CD4-positive, alpha-beta T cell (primary cell): ENCODE measurements around the gene PRICKLE1. TPM values are rescaled to one million over a fixed set of nuclear protein-coding genes. Genes with fewer than 3 reads are reported as not detected.

ENCODE experiments used
- ATAC-seq: fragments of 200-7000 bp; cut with Tn5 transposase; one replicate; pipeline ENCODE4 v1.10.0; 2022; ENCODE audit warnings: mild to moderate bottlenecking; ENCODE audit not compliant: poor library complexity
- CTCF ChIA-PET: fragments of 350-600 bp; sonication (Branson Sonifier 250); formaldehyde crosslinking; loops from one replicate; lab custom pipeline; 2021; ENCODE audit warnings: antibody characterized with exemption, inconsistent platforms; lab: Charles Lee
- POLR2A ChIA-PET: fragments of 350-600 bp; sonication (Branson Sonifier 250); formaldehyde crosslinking; loops from one replicate; lab custom pipeline; 2021; ENCODE audit warnings: antibody characterized with exemption, inconsistent platforms; lab: Charles Lee
- DNase-seq, 14 experiments: peaks; one replicate each; pipeline ENCODE4 v3.0.0-alpha.2; 2013 to 2020; ENCODE audit warnings: mixed read lengths in 2 of 14
- H3K27ac ChIP-seq, 2 donors: one replicate each; pipeline versions ENCODE4 v1.5.1 to v1.7.0; 2013; ENCODE audit warnings: low read length in 2 of 2, low read depth in 1 of 2, mild to moderate bottlenecking in 1 of 2
- H3K27me3 ChIP-seq, 2 experiments: 1 replicate in 1 of 2; 2 replicates in 1 of 2; pipeline versions ENCODE4 v1.6.1 to v1.7.0; 2013; ENCODE audit warnings: low read length in 2 of 2, control low read depth in 1 of 2, mild to moderate bottlenecking in 1 of 2, moderate library complexity in 1 of 2; ENCODE audit not compliant: insufficient read depth in 2 of 2, control insufficient read depth in 1 of 2
- H3K36me3 ChIP-seq: one replicate; pipeline ENCODE4 v1.6.1; 2013; ENCODE audit warnings: low read length, control low read depth; ENCODE audit not compliant: insufficient read depth
- H3K4me1 ChIP-seq: one replicate; pipeline ENCODE4 v1.6.1; 2013; ENCODE audit warnings: low read length, control low read depth; ENCODE audit not compliant: insufficient read depth
- H3K4me3 ChIP-seq: one replicate; pipeline ENCODE4 v1.5.1; 2013; ENCODE audit warnings: mild to moderate bottlenecking, low read length, moderate library complexity
- H3K9me3 ChIP-seq, 2 experiments: 1 replicate in 1 of 2; 2 replicates in 1 of 2; pipeline versions ENCODE4 v1.6.1 to v1.7.0; 2013; ENCODE audit warnings: low read length in 2 of 2, mild to moderate bottlenecking in 2 of 2, control low read depth in 1 of 2, moderate library complexity in 1 of 2; ENCODE audit not compliant: control insufficient read depth in 1 of 2, insufficient read depth in 1 of 2
- H3K27ac Mint-ChIP-seq: one replicate; pipeline ENCODE4 v1.8.0; 2020; ENCODE audit warnings: mixed read lengths
- H3K27me3 Mint-ChIP-seq: one replicate; pipeline ENCODE4 v1.8.0; 2021; ENCODE audit warnings: mixed read lengths
- H3K36me3 Mint-ChIP-seq: one replicate; pipeline ENCODE4 v1.8.0; 2021; ENCODE audit warnings: low read depth, mixed read lengths
- H3K4me1 Mint-ChIP-seq: one replicate; pipeline ENCODE4 v1.8.0; 2021; ENCODE audit warnings: low read depth, mixed read lengths
- H3K4me3 Mint-ChIP-seq: one replicate; pipeline ENCODE4 v1.8.0; 2020; ENCODE audit warnings: mild to moderate bottlenecking, mixed read lengths
- H3K9me3 Mint-ChIP-seq: one replicate; pipeline ENCODE4 v1.8.0; 2020; ENCODE audit warnings: mixed read lengths
- CTCF ChIP-seq: fragments of 200-600 bp; IDR thresholded peaks from one replicate; pipeline ENCODE4 v1.8.0; 2022; ENCODE audit warnings: antibody characterized with exemption, mild to moderate bottlenecking
- intact Hi-C, 2 experiments: fragments of 100-400 bp; cut with DNase I in 1 of 2; cut with micrococcal nuclease in 1 of 2; formaldehyde crosslinking; loops; one replicate each; pipeline versions ENCODE4 v1.15.1 to v1.9.0; 2023 to 2025; cut with DNase I, micrococcal nuclease
- total RNA-seq, 174 experiments: library from RNA in 2 of 174; stranded (reverse) in 2 of 174; gene quantifications; one replicate each; pipeline ENCODE4 v1.2.3 and lab custom pipeline; 2021 to 2026

PRICKLE1 gene
- total RNA-seq, 2 experiments from 2014 or later = not detected

GRCh38 chr12:42611571-42612230 lies 22.2 kb upstream of the PRICKLE1 start:
- Mint-ChIP-seq H3K4me1 (no peaks in the 10 kb centered on the region), H3K4me3 (no peak overlapping the region), H3K36me3 (no peaks in the 10 kb centered on the region), H3K9me3 (peaks cover 3% of the 10 kb centered on the region), H3K27me3 (peaks cover 11% of the 10 kb centered on the region), H3K27ac (no peak overlapping the region)
- Histone ChIP-seq H3K27me3 (no peaks in the 10 kb centered on the region), H3K4me3 (no peak overlapping the region), H3K9me3 (peaks cover 0 to 1% of the 10 kb centered on the region in 2 experiments), H3K4me1 (no peaks in the 10 kb centered on the region), H3K27ac (no peak overlapping the region), H3K36me3 (no peaks in the 10 kb centered on the region)
- CTCF ChIA-PET = no interaction called here
- DNase-seq = no peak
- POLR2A ChIA-PET = no interaction called here
- no peak for TF ChIP-seq CTCF
- intact Hi-C loops = no loop called here
- no peak for ATAC-seq

GRCh38 chr12:42609605-42610004 lies 20.1 kb upstream of the PRICKLE1 start:
- DNase-seq = no peak
- TF ChIP-seq CTCF = no peak

GRCh38 chr12:42608196-42608825 lies 18.8 kb upstream of the PRICKLE1 start:
- H3K4me1 Mint-ChIP-seq = no peaks in the 10 kb centered on the region
- H3K4me3 ChIP-seq = no peak overlapping the region
- CTCF ChIA-PET = no interaction called here

More at GRCh38 chr12:42609605-42610004, 20.1 kb upstream of the PRICKLE1 start:
- no peaks in the 10 kb centered on the region for H3K27me3 ChIP-seq
- H3K9me3 Mint-ChIP-seq = no peaks in the 10 kb centered on the region
- intact Hi-C loops = no loop called here
- no peak overlapping the region for H3K27ac Mint-ChIP-seq
- no peak for ATAC-seq
- H3K27me3 Mint-ChIP-seq = peaks cover 11% of the 10 kb centered on the region
- no peak overlapping the region for H3K4me3 ChIP-seq
- no peaks in the 10 kb centered on the region for H3K4me1 ChIP-seq
- CTCF ChIA-PET = no interaction called here
- no peak overlapping the region for H3K4me3 Mint-ChIP-seq
- no peaks in the 10 kb centered on the region for H3K4me1 Mint-ChIP-seq
- no peaks in the 10 kb centered on the region for H3K9me3 ChIP-seq
- H3K36me3 ChIP-seq = no peaks in the 10 kb centered on the region
- no peaks in the 10 kb centered on the region for H3K36me3 Mint-ChIP-seq
- H3K27ac ChIP-seq = no peak overlapping the region
- POLR2A ChIA-PET = no interaction called here

More at GRCh38 chr12:42608196-42608825, 18.8 kb upstream of the PRICKLE1 start:
- Histone ChIP-seq H3K9me3 (no peaks in the 10 kb centered on the region), H3K27ac (no peak overlapping the region), H3K27me3 (no peaks in the 10 kb centered on the region), H3K36me3 (no peaks in the 10 kb centered on the region), H3K4me1 (no peaks in the 10 kb centered on the region)
- intact Hi-C loops = no loop called here
- no peak for TF ChIP-seq CTCF
- no peaks in the 10 kb centered on the region for H3K9me3 Mint-ChIP-seq
- peaks cover 11% of the 10 kb centered on the region for H3K27me3 Mint-ChIP-seq
- ATAC-seq (no peak), DNase-seq (no peak)
- H3K36me3 Mint-ChIP-seq = no peaks in the 10 kb centered on the region
- POLR2A ChIA-PET = no interaction called here
- no peak overlapping the region for H3K27ac Mint-ChIP-seq
- no peak overlapping the region for H3K4me3 Mint-ChIP-seq
